ENCODE measurements around the gene MISP. TPM values are rescaled to one million over a fixed set of nuclear protein-coding genes. Genes with fewer than 3 reads are reported as not detected.

MISP gene
- total and polyA plus RNA-seq, 2 of the 13 experiments (the other 11 are each of a cell fraction or from before 2014, with no cell fraction given), result 0.67 to 1.3 TPM

GRCh38 chr19:782185-782877 is 31.4 kb downstream of the MISP start (continued):
- TF ChIP-seq AHR (CRISPR knock-in tag; IDR thresholded peaks at IDR 0.05) (0 out of 2 replicates have a peak, but pooled peaks have one; percentile 38), MAF1 (CRISPR knock-in tag; IDR thresholded peaks at IDR 0.05; ENCODE audit: borderline replicate concordance) (no peak), ZBTB25 (CRISPR knock-in tag; IDR thresholded peaks at IDR 0.05) (peak; percentile 7; the same call in 1 of the 2 replicates), CEBPB (IDR thresholded peaks at IDR 0.05; ENCODE audit: borderline replicate concordance, low read depth, low read length) (no peak), ZNF17 (CRISPR knock-in tag; IDR thresholded peaks at IDR 0.05) (no peak), KMT2A (CRISPR knock-in tag; IDR thresholded peaks at IDR 0.05) (0 out of 2 replicates have a peak, but pooled peaks have one; percentile 33), RXRB (CRISPR knock-in tag; IDR thresholded peaks at IDR 0.05; ENCODE audit: borderline replicate concordance) (peak; percentile 52; the same call in 1 of the 2 replicates), ZNF883 (CRISPR knock-in tag; IDR thresholded peaks at IDR 0.05; ENCODE audit: not compliant biosample characterization) (no peak), ZNF609 (CRISPR knock-in tag; IDR thresholded peaks at IDR 0.05; ENCODE audit: borderline replicate concordance) (no peak), ZNF180 (CRISPR knock-in tag; IDR thresholded peaks at IDR 0.05; ENCODE audit: borderline replicate concordance, low read depth) (no peak), MIER3 (CRISPR knock-in tag; IDR thresholded peaks at IDR 0.05; ENCODE audit: borderline replicate concordance) (no peak), GPN1 (CRISPR knock-in tag; IDR thresholded peaks at IDR 0.05; ENCODE audit: borderline replicate concordance) (no peak), ARNT (IDR thresholded peaks at IDR 0.05) (no peak), TOE1 (CRISPR knock-in tag; IDR thresholded peaks at IDR 0.05) (no peak), ZNF331 (CRISPR knock-in tag; IDR thresholded peaks at IDR 0.05) (no peak), ELF4 (CRISPR knock-in tag; IDR thresholded peaks at IDR 0.05; ENCODE audit: borderline replicate concordance) (0 out of 2 replicates have a peak, but pooled peaks have one; percentile 57), ZBTB38 (CRISPR knock-in tag; IDR thresholded peaks at IDR 0.05) (peak; percentile 27; the same call in 1 of the 2 replicates), TRIM22 (IDR thresholded peaks at IDR 0.05) (no peak), HDAC1 (CRISPR knock-in tag; IDR thresholded peaks at IDR 0.05) (peak; percentile 69), HNF4G (IDR thresholded peaks at IDR 0.05; ENCODE audit: borderline replicate concordance, low read depth, low read length) (peak; percentile 81), HNF4G (CRISPR knock-in tag; IDR thresholded peaks at IDR 0.05; ENCODE audit: borderline replicate concordance, low read depth) (no peak), ZNF672 (CRISPR knock-in tag; IDR thresholded peaks at IDR 0.05) (no peak), GATA4 (IDR thresholded peaks at IDR 0.05; ENCODE audit: borderline replicate concordance, low read depth) (no peak)

Measured in HepG2 (cell line).